Activated CD8-positive, alpha-beta memory T cell treated with anti-CD3 and anti-CD28 coated beads for 36 hours (primary cell): ENCODE results near the gene DSTYK. TPM values are rescaled to one million over a fixed set of nuclear protein-coding genes. Genes with fewer than 3 reads are reported as not detected.

Source experiments
- CTCF ChIA-PET: fragments of 350-600 bp; sonication (Branson Sonifier 250); formaldehyde crosslinking; loops from one replicate; lab custom pipeline; 2021; ENCODE audit warnings: antibody characterized with exemption; lab: Charles Lee
- POLR2A ChIA-PET: fragments of 350-600 bp; sonication (Branson Sonifier 250); formaldehyde crosslinking; loops from one replicate; lab custom pipeline; 2021; ENCODE audit warnings: antibody characterized with exemption; lab: Charles Lee
- total RNA-seq, 2 experiments: library from RNA; stranded (reverse); gene quantifications; one replicate each; pipeline ENCODE4 v1.2.3, GENCODE V29; 2021

The DSTYK gene
- total RNA-seq, 2 experiments from 2014 or later: 18.0 to 18.1 TPM

GRCh38 chr1:205127646-205128045, 83.9 kb downstream of the DSTYK start:
- POLR2A ChIA-PET: no interaction called here
- CTCF ChIA-PET: no interaction called here

GRCh38 chr1:205124726-205125125, 86.8 kb downstream of the DSTYK start:
- CTCF ChIA-PET: no interaction called here
- POLR2A ChIA-PET: no interaction called here

GRCh38 chr1:205122489-205122882, 89.0 kb downstream of the DSTYK start:
- ChIA-PET CTCF (interaction anchor here (0.7 to 1.3 kb wide), 2 partner anchors 121 to 151 kb away, joined by 4 read pairs; no protein-coding TSS in a partner anchor), POLR2A (interaction anchor here (0.6 to 0.8 kb wide), 3 partner anchors 15 to 1811 kb away, joined by 3 to 4 read pairs (median 4); no protein-coding TSS in a partner anchor)

GRCh38 chr1:205121660-205122488, 89.6 kb downstream of the DSTYK start, which contains the start of gene RBBP5:
Gene RBBP5, minus strand, starts transcription at chr1:205121978. Its CDS starts 105 bp downstream, at chr1:205121873.
- POLR2A ChIA-PET: interaction anchor here (0.6 to 1.0 kb wide), 5 partner anchors 13 to 1812 kb away, joined by 3 to 4 read pairs (median 3); partner anchors contain the start of gene LAX1
- CTCF ChIA-PET: interaction anchor here (0.7 to 1.5 kb wide), 3 partner anchors 13 to 152 kb away, joined by 4 to 5 read pairs (median 4); no protein-coding TSS in a partner anchor

- POLR2A ChIA-PET: no interaction called here
- CTCF ChIA-PET: no interaction called here
These were observed 92.8 kb downstream of the DSTYK start for GRCh38 chr1:205118752-205119151.

- CTCF ChIA-PET: no interaction called here
- POLR2A ChIA-PET: no interaction called here
These were observed 100.1 kb downstream of the DSTYK start for GRCh38 chr1:205111354-205111753.

- ChIA-PET CTCF (interaction anchor here (2.0 kb wide), 1 partner anchor 11 kb away, joined by 5 read pairs; the partner anchor contains the start of gene RBBP5), POLR2A (interaction anchor here (0.6 kb wide), 1 partner anchor 11 kb away, joined by 3 read pairs; no protein-coding TSS in a partner anchor)
These were observed 101.8 kb downstream of the DSTYK start for GRCh38 chr1:205109711-205110110.

- ChIA-PET POLR2A (interaction anchor here (0.6 kb wide), 1 partner anchor 12 kb away, joined by 3 read pairs; no protein-coding TSS in a partner anchor), CTCF (interaction anchor here (2.0 kb wide), 1 partner anchor 12 kb away, joined by 5 read pairs; the partner anchor contains the start of gene RBBP5)
These were observed 102.2 kb downstream of the DSTYK start for GRCh38 chr1:205109269-205109668.

- POLR2A ChIA-PET: no interaction called here
- CTCF ChIA-PET: interaction anchor here (1.0 to 2.0 kb wide), 2 partner anchors 13 to 145 kb away, joined by 4 to 5 read pairs; partner anchors contain the start of gene RBBP5
These were observed 103.0 kb downstream of the DSTYK start for GRCh38 chr1:205108464-205108863.

- CTCF ChIA-PET: no interaction called here
These were observed 104.2 kb downstream of the DSTYK start for GRCh38 chr1:205107327-205107726.

GRCh38 chr1:205102404-205102803, 109.1 kb downstream of the DSTYK start:
- CTCF ChIA-PET: no interaction called here
- POLR2A ChIA-PET: no interaction called here

More at GRCh38 chr1:205107327-205107726, 104.2 kb downstream of the DSTYK start:
- POLR2A ChIA-PET: interaction anchor here (0.7 kb wide), 2 partner anchors 16 to 710 kb away, joined by 4 to 6 read pairs; no protein-coding TSS in a partner anchor

- ChIA-PET CTCF (interaction anchor here (1.0 kb wide), 1 partner anchor 129 kb away, joined by 3 read pairs; no protein-coding TSS in a partner anchor), POLR2A (interaction anchor here (0.6 kb wide), 1 partner anchor 11 kb away, joined by 13 read pairs; no protein-coding TSS in a partner anchor)
These were observed 113.3 kb downstream of the DSTYK start for GRCh38 chr1:205098242-205098641.

- POLR2A ChIA-PET: no interaction called here
- CTCF ChIA-PET: interaction anchor here (1.2 kb wide), 1 partner anchor 34 kb away, joined by 3 read pairs; no protein-coding TSS in a partner anchor
These were observed 116.1 kb downstream of the DSTYK start for GRCh38 chr1:205095422-205095821.

Other genes with a start within 250 kb of the DSTYK start
- gene CNTN2, start 168.5 kb downstream of the DSTYK start, total RNA-seq: not detected
- gene TMEM81, start 127.2 kb downstream of the DSTYK start, total RNA-seq: 1 to 10 TPM; 2.6 to 3.4 TPM
- gene RBBP5, start 89.7 kb downstream of the DSTYK start, total RNA-seq: 10 to 100 TPM; 25.9 to 27.1 TPM
- 10 to 100 TPM; 11.4 to 11.8 TPM for gene TMCC2, start 16.2 kb upstream of the DSTYK start, total RNA-seq
- gene NUAK2, start 110.0 kb upstream of the DSTYK start, total RNA-seq: 1 to 10 TPM; 1.3 to 1.6 TPM
- not detected for gene KLHDC8A, start 145.2 kb upstream of the DSTYK start, total RNA-seq
- under 1 TPM in 1 of 2 experiments, not detected in 1; 0.57 TPM for gene LEMD1, start 210.4 kb upstream of the DSTYK start, total RNA-seq
- under 1 TPM; 0.06 to 0.15 TPM for gene BLACAT1, start 244.3 kb upstream of the DSTYK start, total RNA-seq